ENCODE results near the gene CLTB.

- no peak for TF ChIP-seq CTCF (IDR thresholded peaks at IDR 0.05)
- no peak for TF ChIP-seq MAX (IDR thresholded peaks at IDR 0.05)
- TF ChIP-seq CBX8 (IDR thresholded peaks at IDR 0.05), result no peak
- no peak for TF ChIP-seq EP300 (IDR thresholded peaks at IDR 0.05)
- no peak for TF ChIP-seq HOXA7 (CRISPR knock-in tag; IDR thresholded peaks at IDR 0.05)
- no peak for TF ChIP-seq RFX5 (IDR thresholded peaks at IDR 0.05)
- no peak for TF ChIP-seq ELK1 (IDR thresholded peaks at IDR 0.05; ENCODE audit: low read depth, low read length)
- no peak for TF ChIP-seq RNF2 (IDR thresholded peaks at IDR 0.05; ENCODE audit: borderline replicate concordance, low read depth)
- TF ChIP-seq POLR2A (IDR thresholded peaks at IDR 0.05; ENCODE audit: low read length), result no peak
- TF ChIP-seq JUNB (IDR thresholded peaks at IDR 0.05), result no peak
These were observed 7.7 kb downstream of the CLTB start for GRCh38 chr5:176408590-176408989.

Data from A549 (cell line).